ENCODE data around the gene ITGB3. TPM values are rescaled to one million over a fixed set of nuclear protein-coding genes. Genes with fewer than 3 reads are reported as not detected.

Gene ITGB3
- total and polyA plus RNA-seq, 10 of the 15 experiments (the other 5 are each of a cell fraction or from before 2014, with no cell fraction given): 0.69 to 22.8 (median 13.6) TPM

GRCh38 chr17:47254403-47254943 is 846 bp downstream of the ITGB3 start:
- intact Hi-C loops (cut with micrococcal nuclease; ENCODE audit: unreplicated experiment): loop anchor here (2.0 kb wide), 1 partner anchor 24 kb away; no protein-coding TSS in a partner anchor
- TF ChIP-seq IKZF1 (conservative IDR thresholded peaks at IDR 0.05): no peak
- TF ChIP-seq E2F8 (IDR thresholded peaks at IDR 0.05; ENCODE audit: low read depth, partially characterized antibody): no peak
- TF ChIP-seq CBFB (IDR thresholded peaks at IDR 0.05; ENCODE audit: low read depth): no peak
- TF ChIP-seq NFYB (IDR thresholded peaks at IDR 0.05; ENCODE audit: insufficient read depth, low read depth, low read length): no peak
- 0 out of 2 replicates have a peak, but pooled peaks have one; percentile 37 for TF ChIP-seq NBN (IDR thresholded peaks at IDR 0.05)
- TF ChIP-seq MXI1 (IDR thresholded peaks at IDR 0.05; ENCODE audit: low read depth, low read length): no peak
- TF ChIP-seq TARDBP (IDR thresholded peaks at IDR 0.05; ENCODE audit: borderline replicate concordance): no peak
- TF ChIP-seq CEBPB (IDR thresholded peaks at IDR 0.05; ENCODE audit: borderline replicate concordance in 1 of 2, low read depth in 2 of 2, low read length in 2 of 2): no peak
- no peak for TF ChIP-seq ZNF622 (IDR thresholded peaks at IDR 0.05)
- no peak for TF ChIP-seq TCF7 (IDR thresholded peaks at IDR 0.05; ENCODE audit: borderline replicate concordance)
- TF ChIP-seq DPF2 (IDR thresholded peaks at IDR 0.05): no peak
- no peak for TF ChIP-seq ATF2 (IDR thresholded peaks at IDR 0.05; ENCODE audit: low read length)
- TF ChIP-seq ASH2L (IDR thresholded peaks at IDR 0.05; ENCODE audit: borderline replicate concordance, low read depth): no peak
- TF ChIP-seq ZSCAN29 (IDR thresholded peaks at IDR 0.05): no peak
- no peak for TF ChIP-seq PBX3 (IDR thresholded peaks at IDR 0.05; ENCODE audit: insufficient replicate concordance, low read depth, low read length)
- no peak for TF ChIP-seq HDAC2 (IDR thresholded peaks at IDR 0.05)

More at GRCh38 chr17:47254403-47254943, 846 bp downstream of the ITGB3 start:
- H3K36me3 ChIP-seq (ENCODE audit: control insufficient read depth in 2 of 2, insufficient read depth in 2 of 2, low read length in 1 of 2): no peaks in the 10 kb centered on the region
- no peaks in the 10 kb centered on the region for H3K9me3 ChIP-seq (replicated peaks; ENCODE audit: control insufficient read depth, insufficient read depth, low read length)
- no TSS peak for BruUV-seq (replicated peaks)
- ChIA-PET CTCF (interaction anchor here (1.0 to 3.6 kb wide), 2 partner anchors 24 to 32 kb away, joined by 4 to 28 read pairs; no protein-coding TSS in a partner anchor), SMC1A (ENCODE audit: uncharacterized antibody, unreplicated experiment) (interaction anchor here (0.7 to 8.3 kb wide), 6 partner anchors 12 to 61 kb away, joined by 3 to 81 read pairs (median 11); no protein-coding TSS in a partner anchor), POLR2A (interaction anchor here (0.6 to 4.8 kb wide), 6 partner anchors 20 to 65 kb away, joined by 3 to 42 read pairs (median 4); no protein-coding TSS in a partner anchor), RAD21 (ENCODE audit: unreplicated experiment) (interaction anchor here (1.0 to 2.5 kb wide), 5 partner anchors 24 to 61 kb away, joined by 4 to 11 read pairs (median 5); no protein-coding TSS in a partner anchor)
- 15% methylated on average over 15 of the region's 15 CpGs for WGBS (ENCODE audit: insufficient coverage, insufficient replicate concordance, low lambda C conversion rate, missing lambda C conversion rate)
- H3K4me1 ChIP-seq (ENCODE audit: control insufficient read depth, insufficient read depth, low read length): no peaks in the 10 kb centered on the region; the same call in 1 of the 2 replicates
- FAIRE-seq (no peak), ATAC-seq (peak; percentile 32), DNase-seq (ENCODE audit: low read depth, low spot score) (no peak)
- no peaks in the 10 kb centered on the region for H3K79me2 ChIP-seq (ENCODE audit: control insufficient read depth, insufficient read depth, low read length)
- peak overlapping the region; percentile 81 for H3K4me3 ChIP-seq
- H3K27ac ChIP-seq (ENCODE audit: control insufficient read depth, insufficient read depth): no peak overlapping the region
- in situ Hi-C loops (cut with MboI): no loop called here
- H3K27me3 ChIP-seq (replicated peaks in 1 of 2; ENCODE audit: control insufficient read depth in 2 of 2, insufficient read depth in 2 of 2, low read length in 1 of 2): no peaks in the 10 kb centered on the region
- peak overlapping the region; percentile 5 for H2AFZ ChIP-seq (ENCODE audit: control insufficient read depth, low read depth, low read length)
- H4K20me1 ChIP-seq (ENCODE audit: control insufficient read depth, insufficient read depth): no peaks in the 10 kb centered on the region
- peak overlapping the region; percentile 79 for H3K4me2 ChIP-seq (ENCODE audit: control insufficient read depth, insufficient read depth)
- no peak overlapping the region; the same call in 1 of the 2 replicates for H3K9ac ChIP-seq (ENCODE audit: control insufficient read depth, insufficient read depth, low read length)
